ENCODE data around the gene PNLDC1.

PNLDC1 gene

GRCh38 chr6:159800141-159800865 is at the start of gene PNLDC1:
Gene PNLDC1, plus strand, starts transcription at chr6:159800276. Its CDS starts 32 bp downstream, at chr6:159800308.
- DNase-seq: no peak

- DNase-seq: no peak
Measured at GRCh38 chr6:159751448-159751847, 48.6 kb upstream of the PNLDC1 start.

- no peak for DNase-seq
Measured at GRCh38 chr6:159753081-159753872, 46.8 kb upstream of the PNLDC1 start.

- DNase-seq: no peak
Measured at GRCh38 chr6:159754401-159754800, 45.7 kb upstream of the PNLDC1 start.

- DNase-seq: no peak
Measured at GRCh38 chr6:159754959-159755914, 44.8 kb upstream of the PNLDC1 start.

- DNase-seq: no peak
Measured at GRCh38 chr6:159756508-159756907, 43.6 kb upstream of the PNLDC1 start.

GRCh38 chr6:159758031-159759001 is 41.8 kb upstream of the PNLDC1 start:
- no peak for DNase-seq

- no peak for DNase-seq
Measured at GRCh38 chr6:159759645-159760044, 40.4 kb upstream of the PNLDC1 start.

GRCh38 chr6:159760602-159761057 is 39.4 kb upstream of the PNLDC1 start:
- no peak for DNase-seq

- DNase-seq: no peak
Measured at GRCh38 chr6:159761129-159761872, 38.8 kb upstream of the PNLDC1 start.

- peak; percentile 88 for DNase-seq
Measured at GRCh38 chr6:159761873-159762680, 38.0 kb upstream of the PNLDC1 start, which contains the start of gene ACAT2. Gene ACAT2, plus strand, starts transcription at chr6:159762045. Its CDS starts 43 bp downstream, at chr6:159762088.

GRCh38 chr6:159762681-159763293 is 37.3 kb upstream of the PNLDC1 start:
- DNase-seq: peak; percentile 8

GRCh38 chr6:159766906-159767305 is 33.2 kb upstream of the PNLDC1 start:
- no peak for DNase-seq

- DNase-seq: no peak
Measured at GRCh38 chr6:159769470-159769869, 30.6 kb upstream of the PNLDC1 start.

- no peak for DNase-seq
Measured at GRCh38 chr6:159772196-159772595, 27.9 kb upstream of the PNLDC1 start.

- no peak for DNase-seq
Measured at GRCh38 chr6:159777240-159777904, 22.7 kb upstream of the PNLDC1 start.

GRCh38 chr6:159778131-159778530 is 21.9 kb upstream of the PNLDC1 start:
- no peak for DNase-seq

- no peak for DNase-seq
Measured at GRCh38 chr6:159778542-159779103, 21.5 kb upstream of the PNLDC1 start.

GRCh38 chr6:159788276-159788675 is 11.8 kb upstream of the PNLDC1 start:
- no peak for DNase-seq

Data from activated CD4-positive, alpha-beta T cell treated with anti-CD3 and anti-CD28 coated beads, Interleukin-2, amount 50 U/mL, for 1 hour (primary cell).